Lower lobe of right lung (tissue), 2 donors: ENCODE measurements around the gene AIDA. TPM values are rescaled to one million over a fixed set of nuclear protein-coding genes. Genes with fewer than 3 reads are reported as not detected.

Experiments used
- ATAC-seq, 2 donors: fragments of 200-7000 bp; cut with Tn5 transposase; one replicate each; pipeline ENCODE4 v1.9.1; 2020 to 2022; ENCODE audit warnings: mild to moderate bottlenecking in 2 of 2, moderate library complexity in 2 of 2
- DNase-seq: peaks from one replicate; pipeline ENCODE4 v3.0.0-alpha.2; 2020
- H3K27ac ChIP-seq: fragments of 200-600 bp; one replicate; pipeline ENCODE4 v1.8.0; 2022
- H3K27me3 ChIP-seq: fragments of 200-600 bp; one replicate; pipeline ENCODE4 v1.8.0; 2022; ENCODE audit warnings: low read depth
- H3K36me3 ChIP-seq: fragments of 200-600 bp; one replicate; pipeline ENCODE4 v1.8.0; 2022; ENCODE audit warnings: mild to moderate bottlenecking
- H3K4me1 ChIP-seq: fragments of 200-600 bp; one replicate; pipeline ENCODE4 v1.8.0; 2022
- H3K4me3 ChIP-seq: fragments of 200-600 bp; one replicate; pipeline ENCODE4 v1.8.0; 2022; ENCODE audit warnings: mild to moderate bottlenecking
- H3K9me3 ChIP-seq: fragments of 200-600 bp; one replicate; pipeline ENCODE4 v1.8.0; 2022
- CTCF ChIP-seq: fragments of 200-600 bp; IDR thresholded peaks from one replicate; pipeline ENCODE4 v1.8.0; 2022; ENCODE audit warnings: antibody characterized with exemption, mild to moderate bottlenecking
- intact Hi-C: fragments of 100-400 bp; cut with DNase I; formaldehyde crosslinking; loops from one replicate; pipeline ENCODE4 v1.11.0; 2022
- total RNA-seq: library from RNA; stranded (reverse); fragmentation: NEBNext Ultra II Directional; extraction: Animal tissue kit (Norgen Biotek cat#: 25700); gene quantifications from one replicate; pipeline ENCODE4 v1.2.1, GENCODE V29; 2021
- donor health status: DM: no; HTN: yes; CAD: no; lungs with severe emphysema.

AIDA gene
- total RNA-seq, 1 donor from 2014 or later: 92.5 TPM

- H3K4me3 ChIP-seq: no peak overlapping the region
- intact Hi-C loops: no loop called here
- no peaks in the 10 kb centered on the region for H3K4me1 ChIP-seq
- peaks cover 83% of the 10 kb centered on the region for H3K36me3 ChIP-seq
- DNase-seq (no peak), ATAC-seq (no peak)
- no peaks in the 10 kb centered on the region for H3K9me3 ChIP-seq
- no peak overlapping the region for H3K27ac ChIP-seq
- no peak for TF ChIP-seq CTCF
- H3K27me3 ChIP-seq: no peaks in the 10 kb centered on the region
Measured at GRCh38 chr1:222665964-222666363, 46.3 kb downstream of the AIDA start.

- no peaks in the 10 kb centered on the region for H3K9me3 ChIP-seq
- intact Hi-C loops: no loop called here
- TF ChIP-seq CTCF: no peak
- H3K36me3 ChIP-seq: peaks cover 96% of the 10 kb centered on the region
- H3K4me3 ChIP-seq: no peak overlapping the region
- DNase-seq: no peak
- no peak for ATAC-seq
- no peaks in the 10 kb centered on the region for H3K4me1 ChIP-seq
- H3K27ac ChIP-seq: no peak overlapping the region
- no peaks in the 10 kb centered on the region for H3K27me3 ChIP-seq
Measured at GRCh38 chr1:222663431-222663934, 48.8 kb downstream of the AIDA start.

GRCh38 chr1:222657899-222658298 is 54.4 kb downstream of the AIDA start:
- ATAC-seq (no peak), DNase-seq (no peak)
- H3K4me3 ChIP-seq: no peak overlapping the region
- H3K27me3 ChIP-seq: no peaks in the 10 kb centered on the region
- TF ChIP-seq CTCF: no peak
- peaks cover 15% of the 10 kb centered on the region for H3K4me1 ChIP-seq
- intact Hi-C loops: no loop called here
- H3K9me3 ChIP-seq: no peaks in the 10 kb centered on the region
- peaks cover 98% of the 10 kb centered on the region for H3K36me3 ChIP-seq
- H3K27ac ChIP-seq: no peak overlapping the region

- Histone ChIP-seq H3K27ac (no peak overlapping the region), H3K9me3 (no peaks in the 10 kb centered on the region), H3K27me3 (no peaks in the 10 kb centered on the region), H3K4me1 (peaks cover 15% of the 10 kb centered on the region), H3K4me3 (no peak overlapping the region), H3K36me3 (peaks cover 98% of the 10 kb centered on the region)
- intact Hi-C loops: no loop called here
- DNase-seq (no peak), ATAC-seq (no peak)
- no peak for TF ChIP-seq CTCF
Measured at GRCh38 chr1:222656391-222657155, 55.7 kb downstream of the AIDA start.

GRCh38 chr1:222654849-222655248 is 57.4 kb downstream of the AIDA start:
- Histone ChIP-seq H3K27me3 (no peaks in the 10 kb centered on the region), H3K27ac (peak overlapping the region; percentile 55), H3K36me3 (peaks cover 98% of the 10 kb centered on the region), H3K4me3 (no peak overlapping the region), H3K9me3 (no peaks in the 10 kb centered on the region), H3K4me1 (peaks cover 15% of the 10 kb centered on the region)
- ATAC-seq (peak; percentile 90), DNase-seq (peak; percentile 61)
- intact Hi-C loops: no loop called here
- TF ChIP-seq CTCF: no peak
